ENCODE data around the gene SNRNP48. TPM values are rescaled to one million over a fixed set of nuclear protein-coding genes. Genes with fewer than 3 reads are reported as not detected.
A peak's percentile ranks its signal among the peaks of the same experiment; 100 is the strongest.

SNRNP48 gene
- total and polyA plus RNA-seq, 5 donors = 10.7 to 17.6 (median 14.4) TPM

DNA sequence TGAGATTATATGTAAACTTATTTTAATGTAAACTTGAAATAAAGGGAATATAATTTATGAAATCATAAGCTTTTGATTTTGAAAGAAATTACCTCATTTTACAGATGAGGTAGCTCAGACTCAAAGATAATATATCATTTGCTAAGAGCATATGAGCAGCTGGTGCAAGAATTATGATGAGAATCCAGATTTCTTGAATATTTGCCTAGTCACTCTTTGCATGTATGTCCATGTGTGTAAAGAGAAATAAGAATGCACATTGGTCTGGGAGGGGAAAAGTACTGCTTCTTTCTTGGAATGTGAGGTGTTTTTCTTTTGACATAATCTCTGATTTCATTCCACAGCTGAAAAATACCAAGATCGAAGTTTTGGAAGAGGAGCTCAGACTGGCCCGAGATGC is 11.1 kb upstream of the SNRNP48 start:
- Histone ChIP-seq H3K4me3 (ENCODE audit: low read length) (no peak overlapping the region), H3K4me1 (ENCODE audit: control insufficient read depth, insufficient read depth, low read length) (no peaks in the 10 kb centered on the region), H3K9me3 (ENCODE audit: control insufficient read depth, low read length) (no peaks in the 10 kb centered on the region), H3K27ac (ENCODE audit: low read length) (no peak overlapping the region), H3K27me3 (ENCODE audit: control insufficient read depth, insufficient read depth) (no peaks in the 10 kb centered on the region)
- DNase-seq (no peak), ATAC-seq (no peak)
- WGBS = 77% methylated on average over 2 of the region's 2 CpGs
- intact Hi-C loops (cut with DNase I) = loop anchor here in 2 of 4 donors (10.0 kb wide), 1 partner anchor 164 kb away; no protein-coding TSS in a partner anchor

DNA sequence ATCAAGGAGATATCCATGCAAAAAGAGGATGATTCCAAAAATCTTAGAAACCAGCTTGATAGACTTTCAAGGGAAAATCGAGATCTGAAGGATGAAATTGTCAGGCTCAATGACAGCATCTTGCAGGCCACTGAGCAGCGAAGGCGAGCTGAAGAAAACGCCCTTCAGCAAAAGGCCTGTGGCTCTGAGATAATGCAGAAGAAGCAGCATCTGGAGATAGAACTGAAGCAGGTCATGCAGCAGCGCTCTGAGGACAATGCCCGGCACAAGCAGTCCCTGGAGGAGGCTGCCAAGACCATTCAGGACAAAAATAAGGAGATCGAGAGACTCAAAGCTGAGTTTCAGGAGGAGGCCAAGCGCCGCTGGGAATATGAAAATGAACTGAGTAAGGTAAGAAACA is 10.1 kb upstream of the SNRNP48 start:
- WGBS = 94% methylated on average over 9 of the region's 9 CpGs
- ATAC-seq = no peak
- no peak for DNase-seq
- H3K9me3 ChIP-seq (ENCODE audit: control insufficient read depth, low read length) = no peaks in the 10 kb centered on the region
- no peaks in the 10 kb centered on the region for H3K4me1 ChIP-seq (ENCODE audit: control insufficient read depth, insufficient read depth, low read length)
- H3K27ac ChIP-seq (ENCODE audit: low read length) = no peak overlapping the region
- H3K4me3 ChIP-seq (ENCODE audit: low read length) = no peak overlapping the region
- no peaks in the 10 kb centered on the region for H3K27me3 ChIP-seq (ENCODE audit: control insufficient read depth, insufficient read depth)
- intact Hi-C loops (cut with DNase I) = loop anchor here in 3 of 4 donors (10.0 kb wide), 2 partner anchors 165 to 275 kb away; no protein-coding TSS in a partner anchor

- ATAC-seq = no peak
- Histone ChIP-seq H3K27me3 (ENCODE audit: control insufficient read depth, insufficient read depth) (no peaks in the 10 kb centered on the region), H3K27ac (ENCODE audit: low read length) (no peak overlapping the region), H3K4me3 (ENCODE audit: low read length) (no peak overlapping the region), H3K9me3 (ENCODE audit: control insufficient read depth, low read length) (no peaks in the 10 kb centered on the region), H3K4me1 (ENCODE audit: control insufficient read depth, insufficient read depth, low read length) (no peaks in the 10 kb centered on the region)
- WGBS = 73% methylated on average over 13 of the region's 13 CpGs
- intact Hi-C loops (cut with DNase I) = loop anchor here in 1 of 4 donors (10.0 kb wide), 1 partner anchor 276 kb away; no protein-coding TSS in a partner anchor
- DNase-seq = no peak
These were observed 9.5 kb upstream of the SNRNP48 start for GRCh38 chr6:7580537-7580926.

- Histone ChIP-seq H3K4me3 (ENCODE audit: low read length) (no peak overlapping the region), H3K4me1 (ENCODE audit: control insufficient read depth, insufficient read depth, low read length) (no peaks in the 10 kb centered on the region), H3K27me3 (ENCODE audit: control insufficient read depth, insufficient read depth) (no peaks in the 10 kb centered on the region), H3K27ac (ENCODE audit: low read length) (no peak overlapping the region), H3K9me3 (ENCODE audit: control insufficient read depth, low read length) (no peaks in the 10 kb centered on the region)
- intact Hi-C loops (cut with DNase I) = loop anchor here in 1 of 4 donors (10.0 kb wide), 1 partner anchor 276 kb away; no protein-coding TSS in a partner anchor
- ATAC-seq = no peak
- 71% methylated on average over 14 of the region's 14 CpGs for WGBS
- no peak for DNase-seq
These were observed 8.9 kb upstream of the SNRNP48 start for GRCh38 chr6:7580927-7581618.

DNA sequence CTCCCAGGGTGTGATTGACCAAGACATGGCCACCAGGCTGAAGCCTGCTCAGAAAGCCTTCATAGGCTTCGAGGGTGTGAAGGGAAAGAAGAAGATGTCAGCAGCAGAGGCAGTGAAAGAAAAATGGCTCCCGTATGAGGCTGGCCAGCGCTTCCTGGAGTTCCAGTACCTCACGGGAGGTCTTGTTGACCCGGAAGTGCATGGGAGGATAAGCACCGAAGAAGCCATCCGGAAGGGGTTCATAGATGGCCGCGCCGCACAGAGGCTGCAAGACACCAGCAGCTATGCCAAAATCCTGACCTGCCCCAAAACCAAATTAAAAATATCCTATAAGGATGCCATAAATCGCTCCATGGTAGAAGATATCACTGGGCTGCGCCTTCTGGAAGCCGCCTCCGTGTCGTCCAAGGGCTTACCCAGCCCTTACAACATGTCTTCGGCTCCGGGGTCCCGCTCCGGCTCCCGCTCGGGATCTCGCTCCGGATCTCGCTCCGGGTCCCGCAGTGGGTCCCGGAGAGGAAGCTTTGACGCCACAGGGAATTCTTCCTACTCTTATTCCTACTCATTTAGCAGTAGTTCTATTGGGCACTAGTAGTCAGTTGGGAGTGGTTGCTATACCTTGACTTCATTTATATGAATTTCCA is 4.6 kb upstream of the SNRNP48 start:
- intact Hi-C loops (cut with DNase I) = loop anchor here in 1 of 4 donors (10.0 kb wide), 1 partner anchor 281 kb away; no protein-coding TSS in a partner anchor
- 95% methylated on average over 28 of the region's 28 CpGs for WGBS

GRCh38 chr6:7587631-7588100 is 2.3 kb upstream of the SNRNP48 start:
- H3K27ac ChIP-seq (ENCODE audit: low read length) = no peak overlapping the region
- no peaks in the 10 kb centered on the region for H3K27me3 ChIP-seq (ENCODE audit: control insufficient read depth, insufficient read depth)
- no peak overlapping the region for H3K4me3 ChIP-seq (ENCODE audit: low read length)
- no peaks in the 10 kb centered on the region for H3K9me3 ChIP-seq (ENCODE audit: control insufficient read depth, low read length)
- ATAC-seq = no peak
- 73% methylated on average over 3 of the region's 3 CpGs for WGBS
- intact Hi-C loops (cut with DNase I) = loop anchor here in 1 of 4 donors (10.0 kb wide), 1 partner anchor 283 kb away; no protein-coding TSS in a partner anchor
- DNase-seq = no peak
- peaks cover 4% of the 10 kb centered on the region for H3K4me1 ChIP-seq (ENCODE audit: control insufficient read depth, insufficient read depth, low read length)

More for the DNA sequence above, 4.6 kb upstream of the SNRNP48 start:
- Histone ChIP-seq H3K4me3 (ENCODE audit: low read length) (no peak overlapping the region), H3K27me3 (ENCODE audit: control insufficient read depth, insufficient read depth) (no peaks in the 10 kb centered on the region), H3K4me1 (ENCODE audit: control insufficient read depth, insufficient read depth, low read length) (no peaks in the 10 kb centered on the region), H3K27ac (ENCODE audit: low read length) (no peak overlapping the region), H3K9me3 (ENCODE audit: control insufficient read depth, low read length) (no peaks in the 10 kb centered on the region)
- DNase-seq (peak in 1 of 3 donors; percentile 34), ATAC-seq (no peak)

GRCh38 chr6:7588506-7588905 is 1.5 kb upstream of the SNRNP48 start:
- no peak overlapping the region for H3K4me3 ChIP-seq (ENCODE audit: low read length)
- WGBS = 74% methylated on average over 4 of the region's 4 CpGs
- no peak overlapping the region for H3K27ac ChIP-seq (ENCODE audit: low read length)
- H3K9me3 ChIP-seq (ENCODE audit: control insufficient read depth, low read length) = no peaks in the 10 kb centered on the region
- no peaks in the 10 kb centered on the region for H3K27me3 ChIP-seq (ENCODE audit: control insufficient read depth, insufficient read depth)
- intact Hi-C loops (cut with DNase I) = loop anchor here in 1 of 4 donors (10.0 kb wide), 1 partner anchor 284 kb away; no protein-coding TSS in a partner anchor
- peaks cover 4% of the 10 kb centered on the region for H3K4me1 ChIP-seq (ENCODE audit: control insufficient read depth, insufficient read depth, low read length)
- ATAC-seq (no peak), DNase-seq (no peak)

DNA sequence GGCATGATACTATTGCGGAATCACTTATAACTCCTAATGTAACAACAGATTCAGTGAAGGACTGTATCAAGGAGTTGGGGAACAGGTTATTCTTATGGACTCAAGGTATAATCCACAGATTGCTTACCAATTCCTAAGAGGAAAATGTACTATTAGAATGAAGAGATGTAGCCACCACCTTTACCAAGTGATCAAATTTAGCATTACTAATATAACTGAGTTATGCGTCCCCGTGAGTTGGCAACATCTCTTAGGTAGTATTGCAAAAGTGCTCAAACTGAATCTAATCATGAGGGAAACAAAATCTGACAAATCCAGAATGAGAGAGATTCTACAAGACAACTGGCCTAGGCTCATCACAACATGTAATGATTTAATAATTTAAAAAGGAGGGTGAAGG is 777 bp upstream of the SNRNP48 start:
- H3K27me3 ChIP-seq (ENCODE audit: control insufficient read depth, insufficient read depth) = no peaks in the 10 kb centered on the region
- H3K9me3 ChIP-seq (ENCODE audit: control insufficient read depth, low read length) = no peaks in the 10 kb centered on the region
- no peak for ATAC-seq
- H3K27ac ChIP-seq (ENCODE audit: low read length) = no peak overlapping the region
- intact Hi-C loops (cut with DNase I) = loop anchor here in 1 of 4 donors (10.0 kb wide), 1 partner anchor 284 kb away; no protein-coding TSS in a partner anchor
- H3K4me1 ChIP-seq (ENCODE audit: control insufficient read depth, insufficient read depth, low read length) = peaks cover 4% of the 10 kb centered on the region
- WGBS = 79% methylated on average over 3 of the region's 3 CpGs
- H3K4me3 ChIP-seq (ENCODE audit: low read length) = peak overlapping the region; percentile 70
- no peak for DNase-seq

DNA sequence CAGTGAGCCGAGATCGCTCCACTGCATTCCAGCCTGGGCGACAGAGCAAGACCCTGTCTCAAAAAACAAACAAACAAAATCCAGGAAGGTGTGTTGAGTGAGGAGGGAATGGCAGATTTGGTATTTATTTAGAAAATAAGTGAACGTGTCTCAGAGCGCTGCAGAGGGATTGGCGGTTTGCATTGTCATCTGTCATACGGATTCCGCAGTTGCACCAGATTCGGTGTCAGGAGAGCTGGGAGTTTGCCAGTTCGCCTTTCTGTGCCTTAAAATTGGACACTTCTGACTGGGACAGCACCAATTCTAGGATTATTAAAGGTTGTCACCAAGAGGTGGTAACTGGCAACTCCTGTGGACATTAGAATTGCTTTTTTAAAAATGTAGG is 912 bp downstream of the SNRNP48 start:
- intact Hi-C loops (cut with DNase I) = no loop called here
- H3K9me3 ChIP-seq (ENCODE audit: control insufficient read depth, low read length) = no peaks in the 10 kb centered on the region
- peak overlapping the region; percentile 70 for H3K4me3 ChIP-seq (ENCODE audit: low read length)
- H3K27ac ChIP-seq (ENCODE audit: low read length) = peak overlapping the region; percentile 78
- DNase-seq (peak in 2 of 3 donors; percentile 31 to 56), ATAC-seq (peak in 1 of 2 donors; percentile 11)
- H3K4me1 ChIP-seq (ENCODE audit: control insufficient read depth, insufficient read depth, low read length) = peaks cover 4% of the 10 kb centered on the region
- no peaks in the 10 kb centered on the region for H3K27me3 ChIP-seq (ENCODE audit: control insufficient read depth, insufficient read depth)
- WGBS = 19% methylated on average over 10 of the region's 10 CpGs

DNA sequence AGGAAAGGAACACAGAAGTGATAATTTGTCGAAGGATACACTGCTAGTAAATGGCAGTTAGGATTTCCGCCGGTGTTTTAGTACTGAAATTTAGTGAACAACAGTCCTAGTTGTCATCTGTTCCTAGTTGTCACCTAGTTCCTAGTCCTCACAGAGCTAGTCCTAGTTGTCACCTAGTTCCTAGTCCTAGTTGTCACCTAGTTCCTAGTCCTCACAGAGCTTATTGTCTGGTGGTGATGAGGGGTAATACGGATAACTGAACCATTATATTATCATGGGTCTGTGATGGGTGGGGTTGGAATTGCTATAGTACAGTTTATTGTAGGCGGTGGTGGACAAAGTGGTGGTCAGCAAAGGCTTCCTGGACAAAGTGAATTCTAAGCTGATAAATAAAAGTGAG is 1.8 kb downstream of the SNRNP48 start:
- Histone ChIP-seq H3K27me3 (ENCODE audit: control insufficient read depth, insufficient read depth) (no peaks in the 10 kb centered on the region), H3K27ac (ENCODE audit: low read length) (peak overlapping the region; percentile 79), H3K9me3 (ENCODE audit: control insufficient read depth, low read length) (no peaks in the 10 kb centered on the region), H3K4me3 (ENCODE audit: low read length) (peak overlapping the region; percentile 70), H3K4me1 (ENCODE audit: control insufficient read depth, insufficient read depth, low read length) (peaks cover 4% of the 10 kb centered on the region)
- no peak for ATAC-seq
- DNase-seq = no peak
- 88% methylated on average over 5 of the region's 5 CpGs for WGBS
- intact Hi-C loops (cut with DNase I) = no loop called here

GRCh38 chr6:7593229-7593628 is 3.2 kb downstream of the SNRNP48 start:
- H3K27me3 ChIP-seq (ENCODE audit: control insufficient read depth, insufficient read depth) = no peaks in the 10 kb centered on the region
- H3K9me3 ChIP-seq (ENCODE audit: control insufficient read depth, low read length) = no peaks in the 10 kb centered on the region
- DNase-seq (no peak), ATAC-seq (no peak)
- intact Hi-C loops (cut with DNase I) = no loop called here
- peaks cover 4% of the 10 kb centered on the region for H3K4me1 ChIP-seq (ENCODE audit: control insufficient read depth, insufficient read depth, low read length)
- peak overlapping the region; percentile 20 for H3K27ac ChIP-seq (ENCODE audit: low read length)
- WGBS = 79% methylated on average over 1 of the region's 1 CpG
- H3K4me3 ChIP-seq (ENCODE audit: low read length) = no peak overlapping the region
